Subcutaneous adipose tissue (tissue), 4 donors: ENCODE results near the gene TTC31. TPM values are rescaled to one million over a fixed set of nuclear protein-coding genes. Genes with fewer than 3 reads are reported as not detected.

Experiments used
- total RNA-seq, 4 donors: library from RNA; depleted of rRNA; stranded (reverse); fragments of >200 nt; gene quantifications; one replicate each; pipeline ENCODE4 v1.1.0, GENCODE V29; 2016
- TF ChIP-seq, protein P1 (sequence below): fragments of 450-650 bp; IDR thresholded peaks from one replicate; pipeline ENCODE4 v1.5.1; 2016; ENCODE audit warnings: low read depth, mild to moderate bottlenecking, control low read depth, antibody characterized with exemption, moderate library complexity

The TTC31 gene
- total RNA-seq, 4 donors from 2014 or later, result 13.0 to 34.9 (median 25.5) TPM

DNA sequence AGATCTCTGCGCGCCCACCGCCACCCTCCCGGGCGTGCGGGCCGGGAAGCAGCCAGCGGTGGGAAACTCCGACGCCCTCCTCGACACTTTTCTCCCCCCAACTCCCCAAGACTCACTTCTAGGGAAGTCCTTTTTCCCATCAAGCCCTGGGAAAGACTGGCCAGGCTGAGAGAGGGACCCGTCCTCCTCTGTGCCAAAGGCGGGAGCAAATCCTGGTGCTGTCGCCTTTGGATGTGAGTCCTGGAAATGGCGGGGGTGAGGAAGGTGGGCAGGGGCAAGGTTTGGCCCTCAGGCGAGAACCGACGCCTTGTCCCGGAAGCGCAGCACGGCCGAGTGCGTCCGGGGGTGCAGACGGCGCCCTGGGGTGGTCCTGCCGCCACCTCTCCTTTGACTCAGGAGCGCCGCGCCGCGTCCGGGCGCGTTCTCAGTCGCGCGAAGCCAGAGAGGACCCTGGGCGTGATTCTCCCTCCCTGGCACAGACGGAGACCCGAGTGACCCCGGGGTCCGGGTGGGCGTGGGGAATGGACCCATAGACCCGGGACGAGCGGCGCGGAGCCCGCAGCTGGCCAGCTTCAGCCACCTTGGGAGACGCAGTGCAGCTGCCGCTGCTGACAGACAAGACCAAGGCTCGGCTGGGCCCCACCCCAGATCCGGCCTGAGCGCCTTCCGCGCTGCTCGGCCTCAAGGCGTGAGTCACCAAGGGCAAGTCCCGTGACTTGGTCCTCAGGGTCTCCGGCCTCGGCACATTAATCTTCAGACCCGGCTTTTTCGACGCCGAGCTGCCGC, 20.0 kb downstream of the TTC31 start:
- TF ChIP-seq, protein P1, sequence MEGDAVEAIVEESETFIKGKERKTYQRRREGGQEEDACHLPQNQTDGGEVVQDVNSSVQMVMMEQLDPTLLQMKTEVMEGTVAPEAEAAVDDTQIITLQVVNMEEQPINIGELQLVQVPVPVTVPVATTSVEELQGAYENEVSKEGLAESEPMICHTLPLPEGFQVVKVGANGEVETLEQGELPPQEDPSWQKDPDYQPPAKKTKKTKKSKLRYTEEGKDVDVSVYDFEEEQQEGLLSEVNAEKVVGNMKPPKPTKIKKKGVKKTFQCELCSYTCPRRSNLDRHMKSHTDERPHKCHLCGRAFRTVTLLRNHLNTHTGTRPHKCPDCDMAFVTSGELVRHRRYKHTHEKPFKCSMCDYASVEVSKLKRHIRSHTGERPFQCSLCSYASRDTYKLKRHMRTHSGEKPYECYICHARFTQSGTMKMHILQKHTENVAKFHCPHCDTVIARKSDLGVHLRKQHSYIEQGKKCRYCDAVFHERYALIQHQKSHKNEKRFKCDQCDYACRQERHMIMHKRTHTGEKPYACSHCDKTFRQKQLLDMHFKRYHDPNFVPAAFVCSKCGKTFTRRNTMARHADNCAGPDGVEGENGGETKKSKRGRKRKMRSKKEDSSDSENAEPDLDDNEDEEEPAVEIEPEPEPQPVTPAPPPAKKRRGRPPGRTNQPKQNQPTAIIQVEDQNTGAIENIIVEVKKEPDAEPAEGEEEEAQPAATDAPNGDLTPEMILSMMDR, result no peak

DNA sequence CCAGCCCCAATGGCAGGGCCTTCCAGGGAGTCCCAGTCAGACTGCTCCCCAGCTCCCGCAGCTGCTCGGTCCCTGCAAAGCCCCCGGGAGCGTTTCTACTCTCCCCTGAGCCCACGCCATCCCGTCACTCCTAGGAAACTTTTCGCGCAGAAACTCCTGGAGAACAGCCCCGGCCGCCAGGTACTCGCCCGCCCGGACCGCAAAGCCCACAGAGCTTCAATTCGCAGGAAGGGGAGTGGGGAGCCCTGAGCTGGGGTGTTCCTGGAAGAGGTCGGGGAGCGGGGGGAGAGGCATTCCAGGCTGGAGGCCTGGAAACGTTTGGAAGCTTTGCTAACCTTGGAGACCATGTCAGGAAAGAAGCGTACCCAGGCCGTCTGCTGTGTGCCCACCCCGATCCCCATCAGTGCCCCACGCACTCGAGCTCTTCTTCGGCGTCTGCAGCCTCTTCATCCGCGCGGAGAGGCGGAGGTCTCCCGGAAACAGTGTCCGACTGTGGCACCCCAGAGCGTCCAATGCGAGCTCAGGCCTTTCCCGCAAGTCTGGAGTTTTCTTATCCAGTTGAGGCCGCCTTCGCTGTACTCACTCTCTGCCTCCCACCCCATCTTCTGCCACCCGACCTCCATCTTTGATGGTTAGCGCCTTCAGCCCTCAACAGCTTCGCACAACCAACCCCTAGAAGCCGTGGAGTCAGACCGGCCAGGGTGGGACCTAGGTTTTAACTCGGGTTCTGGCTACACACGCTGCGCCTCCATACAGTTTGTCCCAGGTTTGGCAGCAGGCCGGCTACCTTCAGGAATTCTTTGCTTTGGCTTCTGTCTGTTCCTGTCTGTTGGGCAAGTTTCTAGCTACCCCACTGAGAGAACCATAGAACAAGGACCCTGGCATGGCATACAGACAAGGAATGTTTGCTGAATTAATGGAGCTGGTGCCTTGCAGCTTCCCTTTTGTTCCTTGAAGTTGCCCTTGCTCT, 20.9 kb downstream of the TTC31 start:
- TF ChIP-seq, protein P1, result no peak

DNA sequence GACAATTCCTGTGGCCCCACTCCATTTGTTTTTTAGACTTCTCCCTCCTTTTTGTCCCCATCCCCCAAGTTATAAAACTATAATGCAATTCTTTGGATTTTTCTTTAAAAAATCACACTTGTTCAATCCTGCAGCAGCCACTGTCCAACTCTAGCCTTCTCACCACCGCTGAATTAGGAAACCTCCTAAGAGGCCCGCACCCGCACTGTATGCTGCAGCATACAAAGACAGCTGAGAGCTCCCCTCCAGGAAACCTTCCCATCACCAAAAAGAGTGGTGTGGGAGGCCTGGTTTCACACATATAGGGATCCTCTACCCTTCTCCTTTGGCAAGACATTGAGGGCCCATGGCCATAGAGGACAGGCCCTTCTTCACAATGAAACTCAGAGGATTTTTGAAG, 21.7 kb downstream of the TTC31 start:
- TF ChIP-seq, protein P1, result no peak

DNA sequence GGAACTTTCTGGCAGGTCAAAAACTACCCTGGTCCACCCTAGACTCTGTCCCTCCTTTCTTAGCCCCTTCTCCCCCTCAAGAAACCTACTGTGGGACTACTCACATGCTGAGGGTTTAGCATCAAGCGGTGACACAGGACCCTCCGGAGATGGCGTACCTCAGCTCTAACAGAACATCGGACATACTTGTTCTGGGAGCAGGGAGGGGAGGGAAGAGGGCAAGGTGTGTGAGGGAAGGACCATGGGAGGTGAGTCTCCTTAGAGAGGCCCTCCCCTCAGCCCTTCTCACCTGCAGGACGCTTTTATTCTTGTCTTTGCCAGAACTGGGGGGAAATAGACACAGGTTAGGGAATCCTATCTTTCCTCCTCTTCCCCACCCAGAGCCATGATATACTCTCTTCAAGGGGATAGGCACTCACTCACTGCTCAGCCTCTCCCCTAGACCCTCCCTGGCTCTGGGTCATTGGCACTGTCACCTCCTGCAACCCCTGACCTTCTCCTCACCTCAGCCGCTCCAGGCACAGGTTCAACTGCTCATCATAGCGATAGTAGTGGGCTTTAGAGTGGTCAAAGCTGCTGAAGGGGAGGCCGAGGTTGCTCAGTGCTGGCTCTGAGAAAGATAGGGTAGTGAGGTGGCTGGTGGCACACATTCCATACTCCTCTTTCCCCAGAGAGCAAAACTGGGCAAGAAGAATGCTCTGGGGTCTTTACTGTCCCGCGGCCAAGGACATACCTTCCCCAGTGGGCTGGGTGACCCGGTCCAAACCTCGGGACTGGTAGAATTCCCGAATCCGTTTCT, 22.8 kb downstream of the TTC31 start:
- TF ChIP-seq, protein P1, result no peak

- TF ChIP-seq, protein P1, result no peak
Observed at GRCh38 chr2:74507145-74507925, 24.5 kb downstream of the TTC31 start, which contains the start of gene PCGF1. Gene PCGF1, minus strand, starts transcription at chr2:74507695. Its CDS starts 27 bp downstream, at chr2:74507668.

DNA sequence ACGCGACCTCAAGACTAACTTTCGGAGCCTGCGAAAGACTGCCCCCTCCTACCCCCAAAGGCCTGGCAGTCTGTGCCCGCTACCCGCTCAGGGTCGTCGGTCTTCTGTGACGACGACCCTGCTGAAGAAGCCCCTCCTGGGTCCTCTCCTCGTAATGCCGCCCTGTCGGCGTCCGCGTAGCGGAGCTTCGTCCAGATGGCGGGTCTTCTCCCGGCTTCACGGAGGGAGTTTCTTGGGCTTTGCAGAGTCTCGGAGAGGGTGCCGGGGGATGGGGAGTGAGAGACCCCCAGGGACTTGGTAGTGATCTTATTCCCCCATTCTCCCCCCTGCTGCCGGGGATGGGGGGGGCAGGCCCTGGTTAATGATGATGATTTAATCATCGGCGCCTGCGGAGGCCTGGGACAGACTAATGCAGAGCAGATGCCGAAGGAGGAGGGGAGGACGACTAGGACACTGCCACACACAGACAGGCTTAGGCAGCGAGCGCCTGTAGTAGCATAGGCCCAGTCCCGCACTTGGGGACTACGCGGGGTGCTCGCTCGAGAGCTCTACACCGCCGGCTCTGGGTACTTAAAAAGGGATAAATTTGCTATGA, 25.1 kb downstream of the TTC31 start:
- TF ChIP-seq, protein P1, result no peak
